H1 (cell line): ENCODE measurements around the gene TEX38. TPM values are rescaled to one million over a fixed set of nuclear protein-coding genes. Genes with fewer than 3 reads are reported as not detected.

Source experiments
- CTCF ChIA-PET: fragments of 300-600 bp; sonication (Branson Sonifier 250); formaldehyde crosslinking; loops from one replicate; lab custom pipeline; 2021; ENCODE audit not compliant: partially characterized antibody; lab: Charles Lee
- POLR2A ChIA-PET: fragments of 300-600 bp; sonication (Branson Sonifier 250); formaldehyde crosslinking; loops from one replicate; lab custom pipeline; 2021; ENCODE audit warnings: inconsistent platforms; ENCODE audit not compliant: partially characterized antibody; lab: Charles Lee
- DNase-seq, 2 experiments: peaks; one replicate each; pipeline versions ENCODE4 v3.0.0 to v3.0.0-alpha.2; 2010 to 2022; ENCODE audit warnings: low spot score in 2 of 2, low read depth in 1 of 2, mixed read lengths in 1 of 2
- FAIRE-seq: peaks from 2 replicates; lab custom pipeline; 2011; peaks lifted over from hg19 to GRCh38; lab: Jason Lieb, UNC
- H2AFZ ChIP-seq: 2 replicates; pipeline ENCODE4 v1.8.1; 2012; ENCODE audit warnings: low read length, inconsistent platforms
- H2AK5ac ChIP-seq: 2 replicates; pipeline ENCODE4 v1.6.1; 2013; ENCODE audit warnings: low read depth, low read length
- H2BK120ac ChIP-seq: replicated peaks from 2 replicates; pipeline ENCODE3; 2013; ENCODE audit warnings: low read depth, low read length, inconsistent platforms
- H2BK12ac ChIP-seq: 2 replicates; pipeline ENCODE4 v1.6.1; 2013; ENCODE audit warnings: low read depth, low read length
- H2BK15ac ChIP-seq: 2 replicates; pipeline ENCODE4 v1.6.1; 2013; ENCODE audit warnings: low read length
- H2BK20ac ChIP-seq: 2 replicates; pipeline ENCODE4 v1.6.1; 2013; ENCODE audit warnings: low read length
- H2BK5ac ChIP-seq: 2 replicates; pipeline ENCODE4 v1.6.1; 2013; ENCODE audit warnings: low read depth, low read length
- H3K14ac ChIP-seq: 2 replicates; pipeline ENCODE4 v1.6.1; 2013; ENCODE audit warnings: inconsistent platforms; ENCODE audit not compliant: insufficient read length
- H3K18ac ChIP-seq: 2 replicates; pipeline ENCODE4 v1.6.1; 2013; ENCODE audit warnings: low read length; ENCODE audit errors: extremely low read depth
- H3K23ac ChIP-seq: 2 replicates; pipeline ENCODE4 v1.6.1; 2013; ENCODE audit warnings: inconsistent platforms; ENCODE audit not compliant: insufficient read length
- H3K23me2 ChIP-seq: 2 replicates; pipeline ENCODE4 v1.6.1; 2013; ENCODE audit warnings: low read depth, low read length
- H3K27ac ChIP-seq: 2 replicates; pipeline ENCODE4 v1.6.1; 2011; ENCODE audit warnings: low read depth, low read length, inconsistent platforms
- H3K27me3 ChIP-seq, 4 experiments: replicated peaks in 1 of 4; 1 replicate in 1 of 4; 2 replicates in 3 of 4; pipeline versions ENCODE4 v1.6.1 to v1.8.1; 2011 to 2013; ENCODE audit warnings: low read length in 3 of 4, mild to moderate bottlenecking in 3 of 4, inconsistent platforms in 2 of 4, mixed read lengths in 2 of 4, moderate library complexity in 1 of 4; ENCODE audit not compliant: control insufficient read depth in 3 of 4, insufficient read depth in 3 of 4; ENCODE audit errors: extremely low read depth in 1 of 4
- H3K36me3 ChIP-seq, 4 experiments: 2 replicates each; pipeline versions ENCODE4 v1.6.1 to v1.8.1; 2011 to 2013; ENCODE audit warnings: mild to moderate bottlenecking in 4 of 4, low read length in 3 of 4, moderate library complexity in 2 of 4, control low read depth in 1 of 4, inconsistent platforms in 1 of 4; ENCODE audit not compliant: insufficient read depth in 4 of 4, control insufficient read depth in 2 of 4
- H3K4ac ChIP-seq: replicated peaks from 2 replicates; pipeline ENCODE3; 2013; ENCODE audit warnings: low read length, low read depth, mixed read lengths, inconsistent platforms; ENCODE audit not compliant: insufficient read length
- H3K4me1 ChIP-seq, 4 experiments: replicated peaks in 1 of 4; 1 replicate in 1 of 4; 2 replicates in 3 of 4; pipeline versions ENCODE4 v1.6.1 to v1.8.1; 2011 to 2013; ENCODE audit warnings: low read length in 3 of 4, inconsistent platforms in 2 of 4, mixed read lengths in 1 of 4; ENCODE audit not compliant: insufficient read depth in 4 of 4, control insufficient read depth in 3 of 4
- H3K4me2 ChIP-seq, 2 experiments: 2 replicates each; pipeline versions ENCODE4 v1.6.1 to v1.8.1; 2011 to 2013; ENCODE audit warnings: low read depth in 2 of 2, low read length in 2 of 2, control low read depth in 1 of 2, inconsistent platforms in 1 of 2, mild to moderate bottlenecking in 1 of 2; ENCODE audit not compliant: insufficient read depth in 1 of 2
- H3K4me3 ChIP-seq, 4 experiments: fragments of 200-600, 300-600 bp in 1 of 4; sonication (generic), shearing (Covaris generic), sonication (Bioruptor Twin) in 1 of 4; 2 replicates each; pipeline versions ENCODE4 v1.5.1 to v1.8.1; 2011 to 2016; ENCODE audit warnings: low read length in 4 of 4, low read depth in 3 of 4, control low read depth in 2 of 4, inconsistent platforms in 2 of 4, mild to moderate bottlenecking in 2 of 4, mixed read lengths in 1 of 4, moderate library complexity in 1 of 4; ENCODE audit not compliant: insufficient read depth in 2 of 4; ENCODE audit errors: extremely low read depth in 1 of 4
- H3K56ac ChIP-seq: replicated peaks from 2 replicates; pipeline ENCODE3; 2013; ENCODE audit warnings: low read depth, mild to moderate bottlenecking, mixed read lengths, low read length, inconsistent platforms; ENCODE audit not compliant: insufficient read length
- H3K79me1 ChIP-seq: 2 replicates; pipeline ENCODE4 v1.6.1; 2013; ENCODE audit warnings: low read depth, low read length, control low read depth
- H3K79me2 ChIP-seq, 2 experiments: 2 replicates each; pipeline versions ENCODE4 v1.6.1 to v1.8.1; 2012 to 2013; ENCODE audit warnings: low read length in 2 of 2, mild to moderate bottlenecking in 2 of 2, inconsistent platforms in 1 of 2; ENCODE audit not compliant: insufficient read depth in 2 of 2, control insufficient read depth in 1 of 2
- H3K9ac ChIP-seq, 4 experiments: replicated peaks in 1 of 4; 1 replicate in 1 of 4; 2 replicates in 3 of 4; pipeline versions ENCODE4 v1.6.1 to v1.8.1; 2011 to 2013; ENCODE audit warnings: low read depth in 3 of 4, low read length in 3 of 4, control low read depth in 2 of 4, mild to moderate bottlenecking in 2 of 4, moderate library complexity in 2 of 4, inconsistent platforms in 1 of 4; ENCODE audit errors: extremely low read depth in 1 of 4
- H3K9me3 ChIP-seq, 2 experiments: 2 replicates each; pipeline versions ENCODE4 v1.6.1 to v1.8.1; 2012 to 2013; ENCODE audit warnings: mild to moderate bottlenecking in 2 of 2, moderate library complexity in 2 of 2, control low read depth in 1 of 2, inconsistent platforms in 1 of 2, low read depth in 1 of 2, low read length in 1 of 2, mixed read lengths in 1 of 2; ENCODE audit not compliant: insufficient read depth in 2 of 2
- H4K20me1 ChIP-seq, 2 experiments: replicated peaks in 1 of 2; 2 replicates each; pipeline versions ENCODE3 to v1.8.1; 2011 to 2013; ENCODE audit warnings: inconsistent platforms in 2 of 2, low read length in 2 of 2, mild to moderate bottlenecking in 1 of 2; ENCODE audit not compliant: insufficient read depth in 2 of 2, control insufficient read depth in 1 of 2
- H4K5ac ChIP-seq: 2 replicates; pipeline ENCODE4 v1.6.1; 2013; ENCODE audit warnings: low read length, low read depth, mixed read lengths, inconsistent platforms; ENCODE audit not compliant: insufficient read length
- H4K8ac ChIP-seq: 2 replicates; pipeline ENCODE4 v1.8.0; 2013; ENCODE audit warnings: mild to moderate bottlenecking, moderate library complexity, low read length, inconsistent platforms; ENCODE audit not compliant: insufficient read depth; ENCODE audit errors: extremely low read depth
- H4K91ac ChIP-seq: replicated peaks from 2 replicates; pipeline ENCODE3; 2013; ENCODE audit warnings: low read length, mixed read lengths, inconsistent platforms; ENCODE audit not compliant: insufficient read length
- PHF8 ChIP-seq: fragments of 200-600 bp; sonication (generic); conservative IDR thresholded peaks from 2 replicates; pipeline ENCODE4 v1.7.1; 2012; ENCODE audit warnings: low read depth, mild to moderate bottlenecking, inconsistent platforms, low read length, moderate library complexity
- SAP30 ChIP-seq: fragments of 300-600 bp; sonication (generic); IDR thresholded peaks from 2 replicates; pipeline ENCODE4 v1.7.1; 2012; ENCODE audit warnings: low read length, moderate library complexity, mild to moderate bottlenecking, inconsistent platforms; ENCODE audit not compliant: insufficient read depth, insufficient replicate concordance
- ZNF274 ChIP-seq: IDR thresholded peaks from 2 replicates; pipeline ENCODE4 v1.7.0; 2012; ENCODE audit warnings: low read length, borderline replicate concordance; ENCODE audit errors: extremely low read depth
- WGBS, 2 experiments: shearing (Covaris generic) in 1 of 2; methylation state at CpG; one replicate each; pipeline versions ENCODE4 v1.1.6 to v1.1.7; 2013 to 2015; ENCODE audit warnings: low lambda C conversion rate in 2 of 2, mixed read lengths in 2 of 2, inconsistent platforms in 1 of 2, low coverage in 1 of 2, missing lambda C conversion rate in 1 of 2; ENCODE audit not compliant: insufficient replicate concordance in 2 of 2, insufficient coverage in 1 of 2, insufficient read length in 1 of 2; ENCODE audit errors: extremely low coverage in 1 of 2, missing lambda C conversion rate in 1 of 2; 5-methylcytosine and 5-hydroxymethylcytosine counted together
- polyA plus RNA-seq, 7 experiments: library from polyadenylated mRNA; depleted of rRNA in 3 of 7; stranded (reverse) in 5 of 7; unstranded in 2 of 7; fragments of >200 nt in 5 of 7; fragments of 200-250 nt in 2 of 7; gene quantifications; 1 replicate in 5 of 7; 2 replicates in 1 of 7; 4 replicates in 1 of 7; pipeline versions ENCODE4 v1.2.1 to v1.2.3, GENCODE V29; 2011 to 2013; ENCODE audit warnings: missing spikeins in 2 of 7, mixed read lengths in 2 of 7
- total RNA-seq: library from RNA; stranded (reverse); fragmentation: NEBNext Ultra II Directional; extraction: Animal tissue kit (Norgen Biotek cat#: 25700); gene quantifications from 2 replicates; pipeline ENCODE4 v1.2.1, GENCODE V29; 2021
- TF ChIP-seq, protein P1 (sequence below): IDR thresholded peaks from 2 replicates; pipeline ENCODE4 v1.6.1; 2012; ENCODE audit warnings: inconsistent platforms

Gene TEX38
- total and polyA plus RNA-seq, 2 of the 8 experiments (the other 6 are each of a cell fraction or from before 2014, with no cell fraction given): 0.33 TPM; not detected in 1

DNA sequence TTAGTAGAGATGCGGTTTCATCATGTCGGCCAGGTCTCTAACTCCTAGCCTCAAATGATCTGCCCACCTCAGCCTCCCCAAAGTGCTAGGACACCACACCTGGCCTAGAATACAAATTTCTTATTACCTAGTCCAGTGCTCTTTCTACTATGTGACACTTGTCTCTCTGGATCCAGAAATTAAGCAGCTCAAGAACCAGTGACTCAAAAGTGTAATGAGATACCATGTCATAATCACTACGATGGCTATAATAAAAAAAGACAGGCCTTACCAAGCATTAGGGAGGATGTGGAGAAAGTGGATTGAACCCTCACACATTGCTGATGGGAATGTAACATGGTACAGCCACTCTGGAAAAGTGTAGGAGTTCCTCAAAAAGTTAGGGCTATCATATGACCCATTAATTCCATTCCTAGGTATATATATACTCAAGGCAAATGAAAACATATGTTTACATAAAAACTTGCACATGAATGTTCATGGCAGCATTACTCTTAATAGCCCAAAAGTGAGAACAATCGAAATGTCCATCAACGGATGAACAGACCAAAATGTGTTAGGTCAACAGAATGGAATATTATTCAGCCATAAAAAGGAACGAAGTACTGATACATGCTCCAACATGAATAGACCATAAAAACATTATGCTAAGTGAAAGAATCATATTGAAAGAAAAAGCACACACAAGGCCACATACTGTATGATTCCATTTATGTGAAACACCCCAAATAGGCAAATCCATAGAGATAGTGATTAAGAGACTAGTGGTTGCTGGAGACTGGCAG, 8.3 kb downstream of the TEX38 start:
- Histone ChIP-seq H3K27ac (no peak overlapping the region), H3K79me1 (no peaks in the 10 kb centered on the region), H3K4me1 (peaks cover 1 to 14% (median 9%) of the 10 kb centered on the region in 4 experiments; a peak in 4 of 7 replicates), H3K4me2 (no peak overlapping the region), H2AFZ (no peak overlapping the region), H2AK5ac (no peak overlapping the region), H3K9ac (no peak overlapping the region), H3K18ac (no peak overlapping the region), H2BK5ac (no peak overlapping the region), H3K23ac (no peak overlapping the region), H3K56ac (no peak overlapping the region), H3K14ac (no peak overlapping the region), H4K5ac (no peak overlapping the region), H2BK120ac (no peak overlapping the region), H2BK15ac (no peak overlapping the region), H3K4ac (no peak overlapping the region), H4K20me1 (no peaks in the 10 kb centered on the region), H3K27me3 (no peaks in the 10 kb centered on the region), H3K36me3 (peaks cover 4 to 53% (median 32%) of the 10 kb centered on the region in 4 experiments; a peak in 7 of 8 replicates), H3K23me2 (no peaks in the 10 kb centered on the region), H2BK20ac (no peak overlapping the region), H3K9me3 (no peaks in the 10 kb centered on the region), H3K79me2 (no peaks in the 10 kb centered on the region), H3K4me3 (no peak overlapping the region), H4K8ac (no peak overlapping the region), H2BK12ac (no peak overlapping the region), H4K91ac (no peak overlapping the region)
- WGBS, 2 experiments: 94% methylated on average over 6 of the region's 6 CpGs; no CpG with 5 or more reads in 1 of the 2 experiments
- CTCF ChIA-PET: interaction anchor here (1.1 kb wide), 1 partner anchor 202 kb away, joined by 3 read pairs; no protein-coding TSS in a partner anchor
- DNase-seq (no peak), FAIRE-seq (no peak)
- TF ChIP-seq SAP30 (no peak), PHF8 (no peak), ZNF274 (no peak)
- TF ChIP-seq, protein P1, sequence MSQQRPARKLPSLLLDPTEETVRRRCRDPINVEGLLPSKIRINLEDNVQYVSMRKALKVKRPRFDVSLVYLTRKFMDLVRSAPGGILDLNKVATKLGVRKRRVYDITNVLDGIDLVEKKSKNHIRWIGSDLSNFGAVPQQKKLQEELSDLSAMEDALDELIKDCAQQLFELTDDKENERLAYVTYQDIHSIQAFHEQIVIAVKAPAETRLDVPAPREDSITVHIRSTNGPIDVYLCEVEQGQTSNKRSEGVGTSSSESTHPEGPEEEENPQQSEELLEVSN: no peak
- POLR2A ChIA-PET: interaction anchor here (1.9 to 3.5 kb wide), 2 partner anchors 12 kb away, joined by 6 to 30 read pairs; partner anchors contain the start of gene ATPAF1
